DOHH2 (cell line): Measurements from ENCODE around the gene ESYT2.

Source experiments
- H3F3A ChIP-seq: fragments of 200-600 bp; sonication (generic), shearing (Covaris generic); 2 replicates; pipeline ENCODE4 v1.6.0; 2016; ENCODE audit warnings: antibody characterized with exemption, mild to moderate bottlenecking; ENCODE audit not compliant: control insufficient read depth, insufficient read depth
- H3K27ac ChIP-seq: fragments of 200-600 bp; sonication (generic); 2 replicates; pipeline ENCODE4 v1.5.1; 2014; ENCODE audit warnings: low read depth, mild to moderate bottlenecking, low read length, moderate library complexity
- H3K27me3 ChIP-seq: fragments of 200-600 bp; sonication (generic); 2 replicates; pipeline ENCODE4 v1.6.1; 2014; ENCODE audit warnings: mild to moderate bottlenecking, low read length, mixed read lengths; ENCODE audit not compliant: control insufficient read depth
- H3K36me3 ChIP-seq: fragments of 200-600 bp; sonication (generic); 2 replicates; pipeline ENCODE4 v1.6.1; 2014; ENCODE audit warnings: mild to moderate bottlenecking, low read length, moderate library complexity, mixed read lengths; ENCODE audit not compliant: control insufficient read depth
- H3K4me1 ChIP-seq: fragments of 200-600 bp; sonication (generic); 2 replicates; pipeline ENCODE4 v1.6.1; 2014; ENCODE audit warnings: mild to moderate bottlenecking, low read length, mixed read lengths; ENCODE audit not compliant: control insufficient read depth
- H3K4me2 ChIP-seq: fragments of 200-600 bp; sonication (generic); 2 replicates; pipeline ENCODE4 v1.6.0; 2014; ENCODE audit warnings: mild to moderate bottlenecking, low read length, moderate library complexity
- H3K4me3 ChIP-seq: fragments of 200-600 bp; sonication (generic); 2 replicates; pipeline ENCODE4 v1.5.1; 2014; ENCODE audit warnings: mild to moderate bottlenecking, low read length, mixed read lengths
- H3K79me2 ChIP-seq: fragments of 200-600 bp; sonication (generic); 2 replicates; pipeline ENCODE4 v1.6.1; 2014; ENCODE audit warnings: mild to moderate bottlenecking, low read length, mixed read lengths; ENCODE audit not compliant: control insufficient read depth
- H3K9me2 ChIP-seq: fragments of 200-600 bp; sonication (generic); replicated peaks from 2 replicates; pipeline ENCODE4 v1.6.1; 2014; ENCODE audit warnings: mild to moderate bottlenecking, low read length, mixed read lengths; ENCODE audit not compliant: control insufficient read depth
- H3K9me3 ChIP-seq: fragments of 200-600 bp; sonication (generic); 2 replicates; pipeline ENCODE4 v1.6.1; 2014; ENCODE audit warnings: antibody characterized with exemption, low read length, mixed read lengths; ENCODE audit not compliant: control insufficient read depth, insufficient read depth
- H4K20me1 ChIP-seq: fragments of 200-600 bp; sonication (generic); 2 replicates; pipeline ENCODE4 v1.6.0; 2014; ENCODE audit warnings: low read depth, mild to moderate bottlenecking, antibody characterized with exemption, low read length, moderate library complexity; ENCODE audit not compliant: control insufficient read depth, insufficient read depth
- CTCF ChIP-seq: fragments of 200-600 bp; sonication (generic); IDR thresholded peaks from one replicate; pipeline ENCODE4 v1.5.1; 2014; ENCODE audit warnings: antibody characterized with exemption, mild to moderate bottlenecking, low read depth, low read length; ENCODE audit not compliant: poor library complexity, severe bottlenecking
- EZH2phosphoT487 ChIP-seq: fragments of 200-600 bp; sonication (generic); IDR thresholded peaks from 2 replicates; pipeline ENCODE4 v1.6.1; 2017; ENCODE audit warnings: borderline replicate concordance, mild to moderate bottlenecking, antibody characterized with exemption, low read length, moderate library complexity, mixed read lengths

Gene ESYT2

GRCh38 chr7:158837790-158838637 lies 8.7 kb upstream of the ESYT2 start:
- H3K9me3 ChIP-seq = no peaks in the 10 kb centered on the region
- H3K27ac ChIP-seq = peak overlapping the region; percentile 42
- peak overlapping the region; percentile 1; the same call in 1 of the 2 replicates for H3K4me2 ChIP-seq
- H4K20me1 ChIP-seq = no peaks in the 10 kb centered on the region
- peaks cover 10% of the 10 kb centered on the region for H3F3A ChIP-seq
- no peaks in the 10 kb centered on the region for H3K9me2 ChIP-seq
- peaks cover 22% of the 10 kb centered on the region for H3K4me1 ChIP-seq
- no peak overlapping the region for H3K4me3 ChIP-seq
- H3K27me3 ChIP-seq = no peaks in the 10 kb centered on the region
- no peaks in the 10 kb centered on the region for H3K36me3 ChIP-seq
- H3K79me2 ChIP-seq = no peaks in the 10 kb centered on the region
- TF ChIP-seq EZH2phosphoT487 (no peak), CTCF (no peak)

GRCh38 chr7:158836692-158837091 lies 7.4 kb upstream of the ESYT2 start:
- H3K79me2 ChIP-seq = no peaks in the 10 kb centered on the region
- H3K9me3 ChIP-seq = no peaks in the 10 kb centered on the region
- no peak overlapping the region for H3K4me3 ChIP-seq
- no peak overlapping the region for H3K4me2 ChIP-seq
- no peaks in the 10 kb centered on the region for H4K20me1 ChIP-seq
- peaks cover 12% of the 10 kb centered on the region for H3F3A ChIP-seq
- H3K27ac ChIP-seq = no peak overlapping the region
- no peak for TF ChIP-seq CTCF
- no peak for TF ChIP-seq EZH2phosphoT487
- H3K36me3 ChIP-seq = no peaks in the 10 kb centered on the region
- peaks cover 22% of the 10 kb centered on the region for H3K4me1 ChIP-seq
- H3K27me3 ChIP-seq = peaks cover under 1% of the 10 kb centered on the region; the same call in 1 of the 2 replicates
- no peaks in the 10 kb centered on the region for H3K9me2 ChIP-seq

GRCh38 chr7:158834878-158835784 lies 5.8 kb upstream of the ESYT2 start:
- Histone ChIP-seq H3K4me2 (no peak overlapping the region), H3K27me3 (peaks cover 3% of the 10 kb centered on the region; the same call in 1 of the 2 replicates), H3F3A (peaks cover 19% of the 10 kb centered on the region), H3K27ac (no peak overlapping the region), H4K20me1 (no peaks in the 10 kb centered on the region), H3K9me2 (no peaks in the 10 kb centered on the region), H3K36me3 (no peaks in the 10 kb centered on the region), H3K79me2 (no peaks in the 10 kb centered on the region), H3K4me1 (peaks cover 28% of the 10 kb centered on the region), H3K4me3 (no peak overlapping the region), H3K9me3 (no peaks in the 10 kb centered on the region)
- no peak for TF ChIP-seq EZH2phosphoT487
- TF ChIP-seq CTCF = no peak
